GM21528 (cell line): Measurements from ENCODE around the gene FAF2.
"Not testable (repeated sequence)": the region's sequence is repeated elsewhere in the genome, so short reads cannot be mapped to it uniquely, and the experiment has no call there.

Experiments used
- ATAC-seq: cut with Tn5 transposase; IDR thresholded peaks from one replicate; pipeline ENCODE4 v1.9.1; 2021; ENCODE audit warnings: mild to moderate bottlenecking, moderate library complexity; ENCODE audit not compliant: unreplicated experiment, low FRiP score

The FAF2 gene

DNA sequence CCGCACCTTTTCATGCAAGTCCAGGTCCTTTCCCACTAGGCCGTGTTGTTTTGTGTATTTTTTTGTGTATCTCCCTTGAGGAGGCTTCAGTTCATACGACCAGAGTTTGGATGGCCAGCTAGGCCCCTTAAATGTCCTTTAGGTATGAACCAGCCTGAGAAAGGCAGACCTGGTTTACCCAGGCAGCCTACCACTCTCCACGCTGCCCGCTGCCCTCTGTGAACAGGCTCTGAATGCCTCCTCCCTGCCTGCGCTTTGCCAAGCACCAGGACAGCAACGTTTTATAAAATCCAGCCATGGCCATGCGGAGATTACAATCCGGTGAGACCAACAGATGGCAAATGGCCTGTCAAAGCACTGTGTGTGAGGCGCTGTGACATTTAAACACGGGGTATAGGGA lies 31.2 kb upstream of the FAF2 start:
- no peak for ATAC-seq

DNA sequence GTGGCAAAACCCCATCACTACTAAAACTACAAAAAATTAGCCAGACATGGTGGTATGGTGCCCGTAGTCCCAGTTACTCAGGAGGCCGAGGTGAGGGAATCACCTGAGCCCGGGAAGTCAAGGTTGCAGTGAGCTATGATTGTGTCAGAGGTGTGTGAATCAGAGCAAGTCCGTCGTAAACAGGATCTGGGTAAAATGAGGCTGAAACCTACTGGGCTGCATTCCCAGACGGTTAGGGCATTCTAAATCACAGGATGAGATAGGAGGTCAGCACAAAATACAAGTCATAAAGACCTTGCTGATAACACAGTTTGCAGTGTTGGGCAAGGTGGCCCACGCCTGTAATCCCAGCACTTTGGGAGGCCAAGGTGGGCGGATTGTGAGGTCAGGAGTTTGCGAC lies 29.9 kb upstream of the FAF2 start:
- no peak for ATAC-seq

DNA sequence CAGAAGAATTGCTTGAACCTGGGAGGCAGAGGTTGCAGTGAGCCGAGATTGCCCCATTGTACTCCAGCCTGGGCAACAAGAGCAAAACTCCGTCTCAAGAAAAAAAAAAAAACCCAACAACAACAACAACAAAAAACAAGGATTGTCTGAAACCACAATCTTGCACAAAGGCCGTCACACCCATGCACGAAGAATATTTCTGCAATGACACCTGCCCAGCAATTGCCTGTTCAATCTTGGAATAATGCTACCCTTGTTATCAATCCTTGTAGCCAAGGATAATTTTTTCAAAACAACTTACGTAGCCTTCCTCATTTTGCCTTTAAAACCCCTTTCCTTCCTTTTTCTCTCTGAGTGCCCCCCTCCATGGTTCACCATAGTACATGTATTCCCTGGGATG lies 28.1 kb upstream of the FAF2 start:
- no peak for ATAC-seq

DNA sequence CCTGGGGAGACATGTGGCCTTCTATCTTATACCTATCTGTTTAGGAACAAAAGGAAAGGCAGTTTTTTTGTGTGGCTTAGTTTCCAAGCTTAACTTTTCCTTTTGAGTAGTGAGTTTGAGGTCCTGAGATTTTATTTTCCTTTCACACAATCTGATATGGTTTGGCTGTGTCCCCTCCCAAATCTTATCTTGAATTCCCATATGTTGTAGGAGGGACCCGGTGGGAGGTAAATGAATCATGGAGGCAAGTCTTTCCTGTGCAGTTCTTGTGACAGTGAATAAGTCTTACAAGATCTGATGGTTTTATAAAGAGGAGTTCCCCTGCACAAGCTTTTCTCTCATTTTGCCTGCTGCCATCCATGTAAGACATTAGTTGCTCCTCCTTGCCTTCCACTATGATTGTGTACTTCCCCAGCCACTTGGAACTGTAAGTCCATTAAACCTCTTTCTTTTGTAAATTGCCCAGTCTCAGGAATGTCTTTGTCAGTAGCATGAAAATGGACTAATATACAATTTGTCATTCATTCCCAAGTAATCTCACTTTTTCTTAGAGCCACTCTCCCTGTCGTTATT lies 27.1 kb upstream of the FAF2 start:
- no peak for ATAC-seq

DNA sequence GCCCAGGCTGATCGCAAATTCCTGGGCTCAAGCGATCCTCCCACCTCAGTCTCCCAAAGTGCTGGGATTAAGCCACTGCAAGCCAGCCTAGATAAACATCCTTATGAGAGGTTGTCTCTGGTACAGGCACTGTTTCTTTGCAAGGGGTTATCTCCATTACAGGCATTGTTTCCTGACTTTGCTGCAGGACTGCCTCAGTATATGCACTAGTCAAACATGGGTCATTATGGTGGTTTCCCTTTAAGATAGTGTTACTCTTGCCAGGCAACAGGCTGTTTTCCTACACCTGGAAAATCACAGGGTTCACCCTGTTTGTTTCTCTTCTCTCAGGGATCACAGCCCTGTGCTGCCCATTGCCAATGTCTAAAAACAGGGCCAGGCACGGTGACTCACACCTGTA lies 24.0 kb upstream of the FAF2 start:
- no peak for ATAC-seq

DNA sequence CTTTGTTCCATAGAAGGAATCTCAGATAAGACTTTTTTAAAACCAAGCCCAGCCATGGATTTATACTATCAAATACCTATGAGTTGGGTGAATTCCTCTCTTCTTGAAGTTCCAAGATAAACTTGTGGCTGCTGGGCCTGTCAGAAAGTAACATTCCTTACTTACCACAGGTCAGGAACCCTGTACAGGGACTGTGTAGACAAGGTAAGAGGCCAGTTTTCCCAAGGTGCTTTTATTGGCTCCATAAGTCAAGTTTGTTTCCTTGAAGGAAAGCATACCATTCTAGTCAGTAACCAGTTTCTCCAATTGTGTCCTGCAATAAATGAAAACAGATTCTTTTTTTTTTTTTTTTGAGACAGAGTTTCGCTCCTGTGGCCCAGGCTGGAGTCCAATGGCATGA lies 23.0 kb upstream of the FAF2 start:
- ATAC-seq, result no peak

DNA sequence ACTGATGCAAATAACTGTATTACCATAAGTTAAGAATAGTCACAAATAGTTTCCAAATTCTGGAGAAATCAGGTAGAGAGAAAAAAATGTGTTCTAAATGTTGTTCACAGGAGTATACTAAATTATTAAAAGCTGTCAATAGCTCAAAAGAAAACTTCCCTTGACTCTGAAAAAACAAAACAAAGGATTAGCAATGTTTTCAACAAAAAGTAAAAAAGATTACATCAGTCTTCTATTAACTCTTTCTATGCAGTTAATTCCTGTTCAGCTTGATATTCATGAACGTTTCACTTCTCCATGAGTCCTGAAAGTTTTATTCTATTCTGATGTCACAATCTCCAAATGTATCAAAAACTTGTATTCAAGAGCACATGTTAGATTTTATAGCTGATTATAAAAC lies 22.4 kb upstream of the FAF2 start:
- ATAC-seq, result no peak

DNA sequence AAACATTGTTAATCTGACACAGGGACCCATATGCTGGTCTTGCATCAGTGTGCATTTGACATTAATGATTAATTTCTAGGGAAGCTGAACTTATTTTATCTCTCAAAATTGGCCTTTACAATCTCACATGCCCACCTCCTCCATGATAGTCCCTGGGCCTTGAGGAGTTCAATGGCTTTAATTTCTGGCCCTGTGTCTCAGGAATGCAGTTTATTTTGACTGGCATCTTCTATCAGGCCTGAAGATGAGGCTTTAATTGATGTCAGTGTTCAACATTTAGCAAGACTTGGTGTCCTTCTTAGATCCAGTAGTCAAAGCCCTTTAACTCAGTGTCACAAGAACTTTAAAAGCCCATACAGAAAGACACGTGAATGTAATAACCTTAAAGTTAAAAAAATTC lies 21.3 kb upstream of the FAF2 start:
- no peak for ATAC-seq

DNA sequence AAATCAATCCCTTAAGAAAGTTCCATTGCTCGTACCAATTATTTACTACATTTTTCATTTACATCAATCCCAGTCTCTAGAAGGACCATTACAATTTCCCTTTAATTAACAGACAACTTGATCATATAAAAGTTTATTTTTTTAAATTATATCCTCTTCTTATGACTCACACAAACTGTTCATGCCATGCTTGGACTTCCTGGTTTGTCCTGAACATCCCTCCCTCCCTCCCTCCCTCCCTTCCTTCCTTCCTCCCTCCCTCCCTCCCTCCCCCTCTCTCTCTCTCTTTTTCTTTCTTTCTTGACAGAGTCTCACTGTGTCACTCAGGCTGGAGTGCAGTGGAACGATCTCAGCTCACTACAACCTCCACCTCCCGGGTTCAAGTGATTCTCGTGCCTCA lies 20.2 kb upstream of the FAF2 start:
- no peak for ATAC-seq

DNA sequence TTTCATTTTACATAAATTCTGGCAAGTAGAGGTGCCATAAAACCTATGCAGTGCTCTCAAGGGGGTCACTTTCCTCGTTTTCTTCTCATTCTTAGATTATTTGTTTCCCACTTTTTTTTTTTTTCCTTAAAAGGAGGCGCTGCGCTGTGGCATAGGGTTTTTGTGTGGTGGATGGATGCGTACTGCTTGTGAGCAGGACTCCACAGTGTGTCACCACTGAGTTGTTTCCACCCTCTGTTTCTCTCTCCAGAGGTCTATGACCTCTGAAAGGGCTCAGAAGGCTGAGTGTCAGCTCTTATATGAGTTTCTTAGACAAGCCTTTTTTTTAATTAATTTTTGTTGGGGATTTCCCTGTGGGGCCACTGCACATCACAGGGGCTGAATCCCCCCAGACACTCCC lies 18.2 kb upstream of the FAF2 start:
- no peak for ATAC-seq

DNA sequence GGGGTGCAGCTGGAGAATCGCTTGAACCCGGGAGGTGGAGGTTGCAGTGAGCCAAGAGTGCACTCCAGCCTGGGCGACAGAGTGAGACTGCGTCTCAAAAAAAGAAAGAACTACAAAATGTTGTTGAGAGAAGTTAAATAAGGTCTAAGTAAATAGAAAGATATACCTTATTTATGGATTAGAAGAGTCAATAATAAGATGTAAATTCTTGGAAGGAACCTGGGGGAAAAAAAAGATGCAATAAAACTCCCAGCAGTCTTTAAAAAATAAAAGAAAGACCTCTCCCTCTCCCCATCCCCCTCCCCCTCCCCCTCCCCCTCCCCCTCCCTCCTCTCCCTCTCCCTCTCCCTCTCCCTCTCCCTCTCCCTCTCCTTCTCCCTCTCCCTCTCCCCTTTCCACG lies 15.5 kb upstream of the FAF2 start:
- ATAC-seq, result no peak

DNA sequence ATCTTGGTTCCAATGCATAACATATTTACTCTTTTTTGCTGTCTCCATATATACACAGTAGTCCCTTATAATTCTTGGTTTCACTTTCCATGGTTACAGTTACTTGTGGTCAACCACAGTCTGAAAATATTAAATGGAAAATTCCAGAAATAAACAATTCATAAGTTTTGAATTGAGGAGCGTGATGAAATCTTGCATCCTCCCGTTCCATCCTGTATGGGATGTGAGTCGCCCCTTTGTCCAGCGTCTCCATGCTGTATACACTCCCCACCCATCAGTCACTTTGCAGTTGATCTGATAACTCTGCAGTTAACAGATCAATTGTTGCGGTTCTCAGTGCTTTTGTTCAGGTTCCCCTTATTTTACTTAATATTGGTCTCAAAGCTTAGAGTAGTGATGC lies 11.5 kb upstream of the FAF2 start:
- ATAC-seq, result no peak

DNA sequence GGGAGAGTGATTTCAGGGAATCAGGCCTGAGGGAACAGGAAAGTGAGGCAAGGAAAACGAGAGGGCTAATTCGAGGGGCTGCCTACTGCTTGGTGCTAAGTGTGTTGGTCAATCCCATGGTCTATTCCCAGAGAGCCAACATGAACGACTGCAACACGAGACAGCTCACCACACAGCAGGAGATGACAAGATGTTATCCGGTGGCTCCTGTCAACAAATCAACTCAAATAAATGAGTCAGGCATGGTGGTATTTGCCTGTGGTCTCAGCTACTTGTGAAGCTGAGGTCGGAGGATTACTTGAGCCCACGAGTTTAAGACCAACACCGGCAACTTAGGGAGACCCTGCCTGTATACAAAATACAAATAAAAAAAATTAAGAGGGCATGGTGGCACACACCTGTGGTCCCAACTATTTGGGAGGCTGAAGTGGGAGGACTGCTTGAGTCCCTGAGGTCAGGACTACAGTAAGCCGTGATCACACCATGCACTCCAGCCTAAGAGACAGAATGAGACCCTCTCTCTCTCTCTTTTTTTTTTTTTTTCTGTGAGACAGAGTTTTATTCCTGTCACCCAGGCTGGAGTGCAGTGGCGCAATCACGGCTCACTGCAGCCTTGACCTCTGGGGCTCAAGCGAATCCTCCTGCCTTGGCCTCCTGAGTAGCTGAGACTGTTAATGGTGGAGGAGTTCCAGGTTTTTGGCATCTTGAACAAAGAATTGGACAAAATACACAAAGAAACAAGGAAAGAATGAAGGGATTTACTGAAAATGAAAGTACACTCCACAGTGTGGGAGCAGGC lies 9.0 kb upstream of the FAF2 start:
- no peak for ATAC-seq

DNA sequence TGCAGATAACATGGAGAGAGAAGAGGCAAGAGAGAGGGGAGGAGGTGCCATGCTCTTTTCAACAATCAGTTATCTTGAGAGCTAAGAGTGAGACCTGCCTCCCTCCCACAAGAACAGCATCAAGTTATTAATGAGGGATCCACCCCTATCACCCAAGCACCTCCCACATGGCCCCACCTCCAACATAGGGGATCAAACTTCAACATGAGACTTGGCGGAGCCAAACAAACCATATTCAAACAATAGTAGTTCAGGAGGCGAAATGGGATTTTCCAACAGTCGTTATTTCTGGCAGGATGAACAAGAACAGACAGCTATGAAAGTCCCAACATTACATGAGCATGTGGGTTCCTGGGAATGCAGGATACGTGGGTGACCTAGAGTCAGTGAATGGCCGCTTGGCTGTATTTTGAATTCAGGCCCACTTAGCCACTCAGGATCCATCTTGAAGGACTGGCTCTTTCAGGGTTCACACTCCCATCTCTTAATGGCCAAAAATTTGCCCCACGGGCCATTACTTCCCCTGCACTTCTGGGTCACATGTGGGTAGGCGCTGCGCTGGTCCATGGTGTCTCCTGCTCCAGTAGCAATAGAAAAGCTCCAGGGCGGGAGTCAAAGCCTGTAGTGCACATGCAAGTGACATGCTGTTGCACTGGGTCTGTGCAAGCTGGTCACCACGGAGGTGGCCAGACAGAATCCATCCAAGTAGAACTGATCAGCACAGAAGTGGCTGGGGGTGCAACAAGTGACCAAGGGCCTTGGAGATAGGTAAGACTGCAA lies 7.1 kb upstream of the FAF2 start:
- ATAC-seq, result no peak

DNA sequence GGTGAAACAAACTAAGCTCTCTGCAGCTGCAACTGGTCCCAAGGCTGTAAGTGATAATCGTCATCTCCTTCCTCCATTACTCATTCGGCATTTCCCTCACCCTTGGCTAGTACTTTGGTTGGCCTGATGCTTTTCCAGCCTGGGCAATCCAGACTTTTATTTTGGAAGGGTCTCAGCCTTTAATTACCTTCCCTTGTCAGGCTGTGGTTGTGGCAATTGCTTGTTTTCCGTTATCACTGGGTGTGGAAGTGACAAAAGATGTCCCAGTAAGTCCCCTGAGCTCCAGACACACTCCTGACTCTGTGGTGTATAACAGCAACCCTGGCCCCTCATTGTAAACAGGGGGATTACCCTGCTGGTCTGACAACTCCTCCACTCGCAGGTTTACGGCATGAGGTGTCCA lies 6.3 kb upstream of the FAF2 start:
- ATAC-seq, result no peak

DNA sequence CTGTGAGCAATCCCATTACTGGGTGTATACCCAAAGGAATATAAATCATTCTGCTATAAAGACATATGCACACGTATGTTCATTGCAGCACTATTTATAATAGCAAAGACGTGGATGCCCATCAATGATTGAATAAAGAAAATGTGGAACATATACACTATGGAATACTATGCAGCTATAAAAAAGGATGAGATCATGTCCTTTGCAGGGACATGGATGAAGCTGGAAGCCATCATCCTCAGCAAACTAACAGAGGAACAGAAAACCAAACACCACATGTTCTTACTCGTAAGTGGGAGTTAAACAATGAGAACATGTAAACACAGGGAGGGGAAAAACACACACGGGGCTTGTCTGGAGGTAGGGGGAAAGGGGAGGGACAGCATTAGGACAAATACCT lies 5.3 kb upstream of the FAF2 start:
- ATAC-seq, result not testable (repeated sequence)

DNA sequence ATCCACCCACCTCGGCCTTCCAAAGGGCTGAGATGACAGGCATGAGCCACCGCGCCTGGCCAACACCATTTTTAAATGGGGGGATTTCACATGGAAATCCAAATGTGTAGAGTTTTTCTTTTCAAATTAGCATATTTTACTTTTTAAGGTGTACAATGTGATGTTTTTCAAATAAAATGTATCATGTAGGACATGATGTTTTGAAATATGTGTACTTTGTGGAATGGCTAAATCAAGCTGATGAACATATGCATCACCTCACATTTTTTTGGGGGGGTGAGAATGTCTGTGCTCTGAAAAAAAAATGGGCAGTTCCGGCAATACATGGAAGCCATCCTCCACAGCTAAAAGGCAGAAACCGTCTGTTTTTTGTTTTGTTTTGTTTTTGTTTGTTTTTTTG lies 3.4 kb upstream of the FAF2 start:
- ATAC-seq, result no peak

DNA sequence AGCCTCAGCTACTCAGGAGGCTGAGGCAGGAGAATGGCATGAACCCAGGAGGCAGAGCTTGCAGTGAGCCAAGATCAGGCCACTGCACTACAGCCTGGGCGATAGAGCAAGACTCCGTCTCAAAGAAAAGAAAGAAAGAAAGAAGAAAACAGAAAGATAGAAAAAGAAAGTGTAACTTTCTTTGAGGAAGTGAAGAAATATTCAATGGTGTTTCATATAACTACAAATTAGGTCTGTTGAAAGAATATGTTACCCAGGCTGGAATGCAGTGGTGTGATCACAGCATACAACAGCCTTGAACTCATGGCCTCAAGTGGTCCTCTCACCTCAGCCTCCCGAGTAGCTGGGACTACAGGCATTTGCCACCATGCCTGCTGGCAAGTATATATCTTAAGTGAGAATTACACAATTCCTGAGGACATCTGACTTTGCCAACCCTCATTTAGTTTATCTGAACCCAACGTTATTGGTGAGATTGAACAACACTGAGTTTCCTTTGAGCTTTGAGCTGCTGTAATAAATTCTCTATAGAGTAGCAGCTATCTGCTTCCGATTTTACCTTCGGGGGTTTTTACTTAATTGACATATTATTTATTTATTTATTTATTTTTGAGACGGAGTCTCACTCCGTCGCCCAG lies 2.0 kb upstream of the FAF2 start:
- no peak for ATAC-seq

DNA sequence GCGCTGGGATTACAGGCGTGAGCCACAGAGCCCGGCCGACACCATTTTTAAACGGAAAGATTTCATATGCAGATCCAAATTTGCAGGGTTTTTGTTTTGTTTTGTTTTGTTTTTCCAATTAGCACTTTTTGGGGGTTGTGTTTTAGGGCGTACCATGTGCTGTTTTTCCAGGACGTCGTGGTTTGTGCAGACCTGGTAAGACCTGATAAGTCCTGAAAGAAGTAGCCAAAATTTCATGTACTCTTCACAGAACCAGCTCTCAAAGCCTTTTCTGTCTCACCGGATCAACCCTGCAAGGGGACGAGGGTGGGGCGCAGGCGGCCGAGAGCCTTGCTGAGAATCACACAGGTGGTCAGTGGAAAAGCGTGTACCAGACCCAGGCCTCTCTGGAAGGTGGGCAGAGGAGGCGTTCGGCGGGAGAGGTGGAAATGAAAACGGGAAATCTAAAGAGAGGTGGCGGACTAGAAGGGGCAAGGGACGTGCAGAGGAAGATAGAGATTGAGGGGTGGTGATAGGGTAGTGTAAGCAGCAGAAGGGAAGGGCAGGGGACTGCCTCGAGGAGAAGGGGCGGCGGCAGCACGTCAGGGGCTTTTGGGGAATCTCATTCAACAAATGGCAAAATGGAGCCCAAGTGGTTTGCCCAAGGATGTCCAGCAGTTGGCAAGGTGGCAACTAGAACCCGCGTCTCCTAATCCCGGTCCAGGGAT lies 1.1 kb upstream of the FAF2 start:
- ATAC-seq, result peak; percentile 0

DNA sequence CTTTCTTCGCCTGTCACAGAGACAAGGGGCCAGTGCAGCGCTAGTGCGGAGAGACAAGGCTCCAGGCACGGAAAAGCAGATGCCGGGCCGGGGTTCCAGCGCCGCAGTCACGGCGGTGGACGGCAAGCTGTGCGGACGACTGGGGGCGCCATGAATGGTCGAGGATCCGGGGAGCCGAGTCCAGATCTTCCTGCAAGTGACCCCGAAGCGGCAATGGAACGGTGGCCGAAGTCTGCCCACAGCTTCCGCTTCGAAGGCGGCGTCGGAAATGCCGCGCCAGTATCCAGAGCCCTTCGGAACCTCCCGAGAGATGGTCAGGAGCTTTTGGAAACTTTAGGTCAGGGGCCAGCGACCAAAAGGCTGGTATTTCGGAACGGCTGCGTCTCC lies 601 bp upstream of the FAF2 start:
- peak; percentile 30 for ATAC-seq

DNA sequence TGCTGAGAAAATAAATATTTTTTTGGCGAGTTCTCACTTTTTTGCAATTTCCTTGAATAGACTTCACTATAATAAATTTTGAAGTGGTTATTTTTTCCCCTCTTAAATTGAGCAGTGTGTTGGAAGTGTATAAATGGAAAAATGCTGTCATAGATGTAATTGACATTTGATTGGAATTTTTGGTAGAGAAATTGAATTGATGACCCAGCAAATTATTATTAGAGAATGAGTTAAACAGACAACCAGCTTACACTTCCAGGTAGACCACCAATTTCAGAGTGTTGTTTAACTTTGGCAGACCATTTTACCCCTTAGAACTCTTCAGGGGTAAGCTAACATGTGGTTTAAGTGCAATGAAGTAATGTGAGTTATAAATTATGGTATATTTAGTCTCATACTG lies 1.9 kb downstream of the FAF2 start:
- ATAC-seq, result no peak
